OCI-LY1 (cell line): ENCODE measurements around the gene PDE4D.

Experiments used
- CTCF ChIP-seq: fragments of 200-600 bp; sonication (generic), shearing (Covaris generic); IDR thresholded peaks from 2 replicates; pipeline ENCODE4 v1.5.1; 2017; ENCODE audit warnings: mild to moderate bottlenecking, antibody characterized with exemption, low read length, moderate library complexity, mixed read lengths
- EZH2 ChIP-seq: fragments of 200-600 bp; sonication (generic), shearing (Covaris generic); IDR thresholded peaks from 2 replicates; pipeline ENCODE4 v1.8.0; 2017; ENCODE audit warnings: borderline replicate concordance, mixed run types, mild to moderate bottlenecking, antibody characterized with exemption, low read length, moderate library complexity, mixed read lengths

GRCh38 chr5:59086024-59086423 is 807.5 kb downstream of the PDE4D start:
- TF ChIP-seq CTCF (no peak), EZH2 (no peak)
